NCI-H187 treated with DMSO at 0.1 percent for 48 hours (cell line): ENCODE measurements around the gene UCN.

Experiments used
- DNase-seq: peaks from one replicate; lab custom pipeline; 2025; lab: John Stamatoyannopoulos, UW

UCN gene

GRCh38 chr2:27261241-27261925 is 46.9 kb downstream of the UCN start:
- no peak for DNase-seq

DNA sequence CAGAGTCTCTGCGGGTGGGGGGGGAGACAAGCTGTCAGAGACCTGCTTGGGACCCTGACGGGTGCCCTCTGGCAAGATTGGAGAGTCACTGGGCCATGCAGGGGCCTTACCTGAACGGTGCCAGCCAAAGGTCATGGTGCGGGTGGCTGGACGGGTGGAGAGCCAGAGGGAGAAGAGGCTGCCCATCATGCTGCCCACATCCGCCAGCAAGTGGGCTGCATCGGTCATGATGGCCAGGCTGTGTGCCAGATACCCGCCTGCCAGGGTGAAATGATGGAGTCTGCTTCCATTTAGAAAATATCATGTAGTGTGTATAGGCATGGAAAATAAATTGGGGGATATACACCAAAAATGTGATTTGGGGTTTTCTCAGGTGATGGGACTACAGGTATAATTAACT is 50.2 kb downstream of the UCN start:
- DNase-seq: no peak
